GM18870 (cell line): ENCODE results near the gene GUSB.
"Not testable (repeated sequence)": the region's sequence is repeated elsewhere in the genome, so short reads cannot be mapped to it uniquely, and the experiment has no call there.

Experiments
- ATAC-seq: cut with Tn5 transposase; IDR thresholded peaks from one replicate; pipeline ENCODE4 v1.9.1; 2021; ENCODE audit warnings: moderate library complexity; ENCODE audit not compliant: unreplicated experiment

The GUSB gene

DNA sequence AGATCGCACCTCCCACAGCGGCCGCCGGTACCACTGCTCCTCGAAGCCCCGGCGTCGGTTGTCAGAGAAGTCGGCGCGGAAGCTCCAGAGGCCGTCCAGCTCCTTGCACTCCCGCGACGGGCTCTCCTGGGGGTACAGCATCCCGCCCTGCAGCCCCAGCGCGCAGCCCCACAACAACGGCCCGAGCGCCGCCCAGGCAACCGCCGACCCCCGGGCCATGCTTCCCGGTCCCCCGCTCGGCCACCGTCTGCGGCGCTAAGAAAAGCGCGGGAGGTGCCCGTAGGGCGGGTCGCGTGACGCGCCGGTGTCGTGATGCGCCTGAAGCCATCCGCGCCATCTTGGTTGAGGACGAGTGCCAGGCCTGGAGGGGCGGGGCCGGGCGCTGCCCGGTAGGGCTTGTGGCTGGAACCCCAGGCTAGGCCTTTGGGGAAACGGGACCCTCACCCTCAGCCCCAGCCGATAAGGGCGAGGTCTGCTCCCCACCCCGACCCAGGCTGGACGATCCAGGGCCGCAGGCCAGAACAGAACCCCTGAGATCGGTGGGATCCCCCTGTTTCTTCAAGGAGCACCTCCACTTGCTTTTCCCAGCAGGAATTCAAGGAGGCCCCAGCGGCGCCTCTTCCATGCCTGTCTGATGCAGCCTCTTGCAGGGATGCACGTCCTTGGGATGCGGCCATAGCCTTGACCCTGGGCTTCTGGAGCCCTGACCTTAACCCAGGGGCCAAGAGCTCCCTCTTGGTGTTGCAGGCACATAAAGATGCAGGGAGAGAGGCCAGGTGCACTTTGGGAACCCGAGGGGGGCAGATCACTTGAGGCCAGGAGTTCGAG lies at the start of gene GUSB:
Gene GUSB, minus strand, starts transcription at position 249 of the 828 bp plus-strand sequence. Its CDS starts 30 bp downstream, at position 219.
- peak; percentile 53 for ATAC-seq

DNA sequence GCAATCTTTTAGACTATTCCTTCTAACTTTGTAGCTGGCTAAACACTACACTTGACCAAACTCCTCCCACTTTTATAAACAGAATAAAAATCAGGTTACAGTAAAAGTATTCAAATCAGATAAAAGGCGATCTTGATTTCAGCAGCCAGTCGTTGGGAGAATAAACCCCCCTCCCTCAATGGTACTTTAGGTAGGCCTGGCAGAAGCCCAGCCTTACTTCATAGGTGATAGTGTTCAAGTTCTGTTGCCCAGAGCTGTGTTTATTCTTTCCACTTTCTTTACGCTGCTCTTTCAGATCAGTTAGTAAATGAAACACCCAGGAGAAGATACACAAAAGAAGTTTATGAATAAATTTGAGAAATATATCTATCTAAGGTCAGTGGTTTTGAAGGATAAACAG lies 46.3 kb upstream of the GUSB start:
- not testable (repeated sequence) for ATAC-seq

DNA sequence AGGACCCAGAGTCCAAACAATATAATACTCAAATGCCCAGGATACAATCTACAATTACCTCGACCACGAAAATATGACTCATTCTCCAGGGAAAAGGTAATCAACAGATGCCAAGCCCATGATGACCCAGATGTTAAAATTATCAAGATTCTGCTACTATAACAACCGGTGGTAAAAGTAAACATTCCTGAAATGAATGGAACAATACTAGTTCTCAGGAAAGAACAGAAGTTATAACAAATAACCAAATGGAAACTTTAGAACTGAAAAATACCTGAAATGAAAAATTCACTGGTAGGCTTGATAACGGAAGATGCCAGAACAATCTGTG lies 34.1 kb upstream of the GUSB start:
- no peak for ATAC-seq

DNA sequence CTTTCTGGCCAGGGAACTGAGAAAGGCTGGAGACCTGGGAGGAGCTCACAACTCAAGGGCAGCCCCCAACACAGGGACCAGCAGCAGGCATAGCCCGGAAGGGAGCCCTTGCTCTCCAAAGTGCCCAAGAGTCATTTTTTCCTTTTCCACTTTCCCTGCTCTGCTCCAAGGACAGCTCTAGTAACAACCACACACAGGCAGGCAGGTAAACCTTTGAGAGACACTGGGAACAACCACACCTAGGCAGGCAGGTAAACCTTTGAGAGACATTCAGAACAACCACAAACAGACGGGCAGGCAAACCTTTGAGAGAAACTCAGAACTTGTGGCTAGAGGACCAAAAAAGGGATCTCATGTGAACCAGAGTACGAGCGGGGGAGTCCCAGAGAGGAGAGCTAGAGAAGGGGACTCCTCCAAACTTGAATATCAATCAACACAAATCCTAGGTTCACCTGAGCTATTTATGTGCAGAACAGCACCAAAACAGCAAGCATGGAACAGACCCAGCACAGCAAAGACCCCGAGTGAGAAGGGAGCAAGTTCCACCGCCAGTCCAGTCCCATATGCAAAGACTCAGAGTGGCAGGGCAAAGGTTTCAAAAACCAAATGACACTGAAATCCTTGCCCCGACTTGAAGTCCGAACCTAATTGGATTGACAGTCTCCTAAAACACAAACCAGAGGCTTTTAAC lies 33.6 kb upstream of the GUSB start:
- ATAC-seq = no peak

DNA sequence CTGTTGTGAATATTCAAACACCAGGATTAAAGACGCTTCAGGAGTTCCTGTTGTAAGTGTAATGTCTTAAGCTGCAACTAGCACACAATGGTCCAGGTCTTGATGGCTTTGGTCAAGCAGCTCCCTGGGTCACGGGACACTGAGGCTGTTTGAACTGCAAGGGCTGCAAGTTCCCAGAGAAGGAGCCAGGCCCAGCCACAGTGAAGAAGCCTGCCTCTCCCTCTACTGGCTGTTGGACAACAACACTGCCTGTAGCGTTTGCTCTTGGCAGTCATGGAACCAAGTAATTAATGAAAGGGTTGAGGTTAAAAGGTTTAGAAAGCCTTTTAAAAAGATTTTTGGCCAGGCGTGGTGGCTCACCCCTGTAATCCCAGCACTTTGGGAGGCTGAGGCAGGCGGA lies 31.9 kb upstream of the GUSB start:
- ATAC-seq = no peak

DNA sequence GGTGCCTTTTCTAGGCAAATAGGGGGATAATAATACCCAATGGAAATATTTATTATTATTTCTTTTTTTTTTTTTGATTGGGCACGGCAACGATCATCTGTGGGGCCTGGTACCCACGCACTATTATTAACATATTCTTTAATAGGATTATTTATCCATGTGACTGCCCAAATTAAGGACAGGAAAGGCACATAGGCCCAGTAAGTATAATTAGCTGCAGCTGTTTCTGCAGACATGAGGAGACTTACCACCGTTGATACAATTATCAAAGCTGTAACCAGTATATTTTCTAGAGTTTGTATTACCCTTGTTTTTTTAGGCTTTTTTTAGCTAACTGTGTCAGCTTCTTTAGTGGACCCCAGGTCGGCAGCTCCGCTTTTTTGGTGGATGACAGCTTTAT lies 25.2 kb upstream of the GUSB start:
- ATAC-seq = no peak

DNA sequence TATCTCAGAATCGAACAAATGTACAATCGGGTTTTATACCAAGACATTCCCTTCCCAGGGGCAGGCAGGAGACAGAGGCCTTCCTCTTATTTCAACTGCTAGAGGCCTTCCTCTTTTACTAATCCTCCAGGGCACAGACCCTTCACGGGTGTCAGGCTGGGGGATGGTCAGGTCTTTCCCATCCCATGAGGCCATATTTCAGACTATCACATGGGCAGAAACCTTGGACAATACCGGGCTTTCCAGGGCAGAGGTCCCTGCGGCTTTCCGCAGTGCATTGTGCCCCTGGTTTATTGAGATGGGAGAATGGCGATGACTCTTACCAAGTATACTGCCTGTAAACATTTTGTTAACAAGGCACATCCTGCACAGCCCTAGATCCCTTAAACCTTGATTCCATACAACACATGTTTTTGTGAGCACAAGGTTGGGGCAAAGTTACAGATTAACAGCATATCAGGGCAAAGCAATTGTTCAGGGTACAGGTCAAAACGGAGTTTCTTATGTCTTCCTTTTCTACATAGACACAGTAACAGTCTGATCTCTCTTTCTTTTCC lies 23.2 kb upstream of the GUSB start:
- not testable (repeated sequence) for ATAC-seq

DNA sequence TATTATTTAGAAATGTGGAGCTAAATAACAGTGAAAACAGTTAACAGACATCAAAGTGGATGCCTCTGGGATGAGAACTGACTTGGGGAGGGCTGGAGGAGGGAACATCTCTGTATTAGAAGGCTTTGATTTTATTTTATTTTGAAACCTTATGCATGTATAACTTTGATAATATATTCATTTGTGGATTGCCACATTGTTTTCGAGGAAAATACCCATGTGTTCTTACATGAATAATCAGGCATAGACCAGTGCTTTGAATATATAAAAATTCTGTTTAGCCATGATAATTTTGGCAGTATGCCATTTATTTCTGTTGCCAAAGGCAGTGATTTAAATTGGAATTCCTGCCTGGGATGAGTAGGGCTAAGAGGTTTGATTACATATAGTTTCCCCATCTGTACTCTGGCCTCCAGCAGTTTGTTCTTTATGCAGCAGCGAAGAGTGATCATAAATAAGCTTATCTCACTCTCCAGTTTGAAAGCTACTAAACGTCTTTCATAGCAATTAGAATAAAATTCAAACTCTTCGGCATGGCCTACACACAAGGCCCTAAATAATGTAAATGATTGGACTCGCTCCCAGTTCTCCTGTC lies 18.9 kb upstream of the GUSB start:
- ATAC-seq = not testable (repeated sequence)

DNA sequence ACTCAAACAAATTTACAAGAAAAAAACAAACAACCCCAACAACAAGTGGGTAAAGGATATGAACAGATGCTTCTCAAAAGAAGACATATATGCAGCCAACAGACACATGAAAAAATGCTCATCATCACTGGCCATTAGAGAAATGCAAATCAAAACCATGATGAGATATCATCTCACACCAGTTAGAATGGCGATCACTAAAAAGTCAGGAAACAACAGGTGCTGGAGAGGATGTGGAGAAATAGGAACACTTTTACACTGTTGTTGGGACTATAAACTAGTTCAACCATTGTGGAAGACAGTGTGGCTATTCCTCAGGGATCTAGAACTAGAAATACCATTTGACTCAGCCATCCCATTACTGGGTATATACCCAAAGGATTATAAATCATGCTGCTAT lies 13.0 kb upstream of the GUSB start:
- not testable (repeated sequence) for ATAC-seq

DNA sequence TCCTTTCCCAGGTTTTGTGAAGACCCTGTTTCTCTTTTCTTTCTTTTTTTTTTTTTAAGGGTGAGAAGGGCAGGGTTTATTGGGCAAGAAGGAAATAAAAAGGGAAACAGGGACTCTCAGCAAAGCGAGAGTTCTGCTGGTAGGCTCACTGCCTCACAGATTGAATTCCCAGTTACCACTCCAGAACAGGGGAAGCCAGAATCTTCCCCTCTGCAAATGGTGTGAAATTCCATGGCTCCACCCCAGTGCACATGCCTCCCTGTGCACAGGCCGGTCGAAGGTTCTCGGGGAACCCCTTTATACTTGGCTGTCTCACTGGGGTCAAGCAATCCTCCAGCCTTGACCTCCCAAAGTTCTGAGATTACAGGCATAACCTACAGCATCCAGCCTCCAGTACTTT lies 10.5 kb upstream of the GUSB start:
- no peak for ATAC-seq

DNA sequence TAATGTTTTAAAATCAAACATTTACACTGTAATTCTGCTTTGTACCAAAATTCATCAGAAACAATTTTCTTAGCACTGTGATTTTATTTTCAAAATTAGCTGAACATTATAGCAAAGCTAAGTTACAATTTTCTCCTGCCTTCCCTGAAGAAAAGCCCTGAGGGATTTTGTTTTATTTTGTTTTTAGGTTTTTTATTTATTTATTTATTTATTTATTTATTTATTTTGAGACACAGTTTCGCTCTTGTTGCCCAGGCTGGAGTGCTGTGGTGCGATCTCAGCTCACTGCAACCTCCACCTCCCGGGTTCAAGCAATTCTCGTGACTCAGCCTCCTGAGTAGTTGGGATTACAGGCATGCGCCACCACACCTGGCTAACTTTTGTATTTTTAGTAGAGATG lies 9.8 kb upstream of the GUSB start:
- not testable (repeated sequence) for ATAC-seq

DNA sequence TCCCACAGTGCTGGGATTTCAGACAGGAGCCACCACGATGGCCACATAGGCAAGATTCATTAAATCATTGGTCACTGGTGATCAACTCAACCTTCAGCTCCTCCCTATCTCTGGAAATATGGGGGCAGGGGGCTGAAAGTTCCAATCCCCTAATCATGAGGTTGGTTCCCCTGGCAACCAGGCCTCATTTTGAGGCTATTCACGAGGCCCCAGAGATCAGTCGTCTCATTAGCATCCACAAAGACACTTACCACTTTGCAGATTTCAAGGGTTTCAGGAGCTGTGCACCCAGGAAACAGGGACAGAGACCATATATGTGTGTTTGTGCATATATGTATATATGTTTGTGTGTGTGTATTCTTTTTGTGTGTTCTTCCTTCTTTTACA lies 7.7 kb upstream of the GUSB start:
- no peak for ATAC-seq

DNA sequence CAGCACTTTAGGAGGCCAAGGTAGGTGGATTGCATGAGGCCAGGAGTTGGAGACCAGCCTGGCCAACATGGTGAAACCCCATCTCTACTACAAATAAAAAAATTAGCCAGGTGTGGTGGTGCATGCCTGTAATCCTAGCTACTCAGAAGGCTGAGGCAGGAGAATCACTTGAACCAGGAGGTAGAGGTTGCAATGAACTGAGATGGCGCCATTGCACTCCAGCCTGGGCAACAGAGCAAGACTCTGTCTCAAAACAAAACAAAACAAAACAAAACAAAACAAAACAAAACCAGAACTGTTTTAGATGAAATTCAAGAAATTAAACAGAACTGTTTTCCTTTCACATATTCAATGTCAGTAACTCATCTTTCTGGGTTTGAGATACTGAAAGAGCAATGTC lies 6.5 kb upstream of the GUSB start:
- ATAC-seq = not testable (repeated sequence)

DNA sequence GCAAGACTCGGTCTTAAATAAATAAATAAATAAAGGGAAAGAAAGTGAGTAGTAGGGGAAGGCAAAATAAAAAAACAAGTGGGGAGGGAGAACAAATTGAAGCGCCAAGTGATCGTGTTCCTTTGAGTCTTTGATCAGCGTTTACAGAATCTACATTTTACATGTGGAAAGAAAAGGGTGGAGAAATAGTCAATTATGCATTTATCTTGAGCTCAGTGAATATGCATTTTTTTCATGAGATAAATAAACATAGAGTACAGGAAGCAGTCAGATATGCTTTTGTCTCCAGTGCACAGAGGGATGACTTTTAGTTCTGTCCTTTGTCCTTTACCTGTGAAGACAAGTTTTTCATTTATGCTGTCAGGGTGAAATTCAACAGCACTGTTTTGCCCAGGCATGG lies 6.1 kb upstream of the GUSB start:
- ATAC-seq = no peak

DNA sequence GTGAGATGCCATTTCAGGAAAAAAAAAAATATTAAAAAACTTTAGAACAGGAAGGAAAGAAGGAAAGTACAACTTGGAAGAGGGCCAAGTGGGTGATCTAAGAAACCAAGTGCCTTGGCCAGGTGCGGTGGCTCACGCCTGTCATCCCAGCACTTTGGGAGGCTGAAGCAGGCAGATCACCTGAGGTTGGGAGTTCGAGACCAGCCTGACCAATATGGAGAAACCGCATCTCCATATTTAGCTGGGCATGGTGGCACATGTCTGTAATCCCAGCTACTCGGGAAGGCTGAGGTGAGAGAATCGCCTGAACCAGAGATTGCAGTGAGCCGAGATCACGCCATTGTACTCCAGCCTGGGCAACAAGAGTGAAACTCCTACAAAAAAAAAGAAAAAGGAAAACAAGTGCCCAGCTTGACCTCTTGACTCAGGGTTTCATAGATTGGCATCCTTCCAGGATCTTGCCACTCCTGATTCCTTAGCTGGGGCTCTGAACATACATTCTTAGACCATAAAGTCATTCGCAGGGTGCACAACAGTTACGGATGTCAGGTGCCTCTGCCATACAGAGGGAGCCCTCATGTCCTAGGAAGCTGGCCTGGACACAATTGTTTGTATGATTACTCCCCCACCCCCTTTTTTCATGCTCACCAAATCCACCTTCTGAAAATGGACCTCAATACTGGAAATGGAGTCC lies 2.1 kb upstream of the GUSB start:
- ATAC-seq = no peak

DNA sequence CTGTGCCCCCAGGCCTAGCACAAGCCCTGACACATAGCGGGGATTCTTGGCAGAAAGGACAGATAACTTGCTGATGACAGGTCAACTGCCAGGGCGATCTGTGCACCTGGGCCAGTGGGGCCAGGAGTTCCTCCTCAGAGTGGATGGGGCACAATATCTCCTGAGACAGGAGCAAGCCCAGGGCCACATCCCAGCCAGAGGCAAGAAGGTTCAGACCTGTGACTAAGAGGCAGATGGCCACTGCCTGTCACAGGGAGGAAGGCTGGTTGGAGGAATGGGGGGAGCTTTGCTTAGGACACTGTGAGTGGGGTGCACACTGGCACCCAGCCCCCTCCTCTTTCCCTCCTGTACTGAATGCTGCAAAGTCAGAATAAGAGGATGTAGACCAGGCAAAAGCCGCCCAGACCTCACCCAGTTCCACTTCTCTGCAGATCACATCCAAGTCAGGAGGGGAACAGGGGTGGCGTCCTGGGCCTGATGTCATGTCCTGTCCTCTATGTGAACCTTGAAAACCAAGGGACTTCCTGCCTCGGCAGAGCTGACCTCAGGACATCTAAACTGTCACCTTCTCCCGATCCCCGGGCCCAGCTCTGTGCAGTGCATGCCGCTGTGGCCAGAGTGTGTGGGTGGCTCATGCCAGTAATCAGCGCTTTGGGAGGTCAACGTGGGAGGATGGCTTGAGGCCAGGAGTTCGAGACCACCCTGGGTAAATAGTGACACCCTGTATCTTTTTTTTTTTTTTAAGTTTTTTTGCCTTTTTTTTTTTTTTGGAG lies 1.3 kb downstream of the GUSB start:
- ATAC-seq = peak; percentile 78

DNA sequence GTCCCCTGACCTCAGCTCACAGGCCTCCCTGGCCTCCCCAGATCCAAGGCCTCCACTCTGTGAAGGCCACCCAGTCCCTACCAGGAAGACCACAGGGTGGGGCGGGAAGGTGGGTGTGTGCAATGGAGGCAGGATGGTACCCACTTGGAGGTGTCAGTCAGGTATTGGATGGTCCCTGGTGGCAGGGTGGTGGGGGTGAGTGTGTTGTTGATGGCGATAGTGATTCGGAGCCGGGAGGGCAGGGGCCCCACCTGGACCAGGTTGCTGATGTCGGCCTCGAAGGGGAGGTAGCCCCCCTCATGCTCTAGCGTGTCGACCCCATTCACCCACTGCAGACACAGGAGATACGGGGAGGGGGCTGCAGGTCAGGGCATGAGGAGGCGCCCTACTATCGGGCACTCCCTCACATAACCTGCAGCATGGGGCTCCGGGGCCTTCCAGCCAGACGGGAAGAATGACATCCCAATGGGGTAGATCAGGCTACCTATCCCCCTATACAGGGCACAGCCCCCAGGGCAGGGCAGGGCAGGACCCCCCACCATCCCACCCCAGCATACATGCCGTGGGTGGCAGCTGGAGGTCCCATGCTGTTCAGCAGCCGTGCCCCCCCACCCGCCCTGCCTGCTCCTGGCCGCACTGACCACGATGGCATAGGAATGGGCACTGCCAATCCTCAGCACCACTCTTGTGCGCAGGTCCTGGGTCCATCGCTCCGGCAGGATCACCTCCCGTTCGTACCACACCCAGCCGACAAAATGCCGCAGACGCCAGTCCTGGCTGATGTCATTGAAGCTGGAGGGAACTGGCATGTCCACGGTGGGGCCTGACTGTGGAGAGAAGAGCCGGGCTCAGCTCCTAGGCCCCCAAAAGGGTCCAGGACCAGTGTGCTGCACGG lies 2.2 kb downstream of the GUSB start:
- no peak for ATAC-seq

DNA sequence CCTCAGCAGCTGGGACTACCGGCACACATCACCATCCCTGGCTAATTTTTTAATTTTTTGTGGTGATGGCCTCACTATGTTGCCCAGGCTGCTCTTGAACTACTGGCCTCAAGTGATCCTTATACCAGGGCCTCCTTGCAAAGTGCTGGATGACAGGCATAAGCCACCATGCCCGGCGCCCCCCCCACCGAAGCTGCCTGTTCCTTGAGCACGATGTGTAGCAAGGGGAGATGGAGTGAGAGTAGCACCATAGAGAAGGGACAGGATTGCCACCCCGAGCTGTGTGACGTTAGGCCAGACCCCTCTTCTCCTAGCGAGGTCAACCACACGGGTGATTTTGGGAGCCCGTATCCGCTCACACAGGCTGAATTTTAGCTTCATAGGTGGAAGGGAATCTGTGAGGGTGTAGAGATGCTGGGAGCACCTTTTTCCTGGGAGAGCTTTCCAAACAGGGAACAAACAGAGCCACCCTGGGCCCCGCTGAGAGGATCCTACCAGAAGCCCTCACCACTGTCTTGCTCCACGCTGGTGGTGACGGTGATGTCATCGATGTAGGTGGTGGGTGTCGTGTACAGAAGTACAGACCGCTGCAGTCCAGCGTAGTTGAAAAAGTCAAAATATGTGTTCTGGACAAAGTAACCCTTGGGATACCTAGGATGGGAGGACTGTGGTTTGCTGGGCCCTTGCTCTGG lies 3.0 kb downstream of the GUSB start:
- ATAC-seq = no peak

DNA sequence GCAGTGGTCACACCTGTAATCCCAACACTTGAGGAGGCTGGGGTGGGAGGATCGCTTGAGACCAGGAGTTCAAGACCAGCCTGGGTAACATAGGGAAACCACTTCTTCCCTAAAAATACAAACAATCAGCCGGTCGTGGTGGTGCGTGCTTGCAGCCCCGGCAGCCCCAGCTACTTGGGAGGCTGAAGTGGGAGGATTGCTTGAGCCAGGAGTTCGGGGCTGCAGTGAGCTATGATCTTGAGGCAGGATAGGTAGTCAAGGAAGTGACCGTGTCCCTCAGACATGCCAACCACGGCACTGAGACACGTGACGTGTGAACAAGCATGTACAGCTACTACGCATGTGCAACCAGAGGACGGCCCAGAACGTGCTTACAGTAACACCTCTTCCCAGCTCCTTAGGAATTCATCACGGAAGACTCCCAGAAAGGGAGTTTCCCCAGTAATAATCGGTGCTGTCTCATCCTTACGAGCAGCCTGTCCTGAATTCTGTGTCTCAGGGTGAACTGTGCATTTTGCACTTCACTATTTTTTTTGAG lies 5.3 kb downstream of the GUSB start:
- ATAC-seq = no peak
